Gastroesophageal sphincter (tissue), 4 donors: ENCODE results near the gene APOB. TPM values are rescaled to one million over a fixed set of nuclear protein-coding genes. Genes with fewer than 3 reads are reported as not detected.

Experiments used
- ATAC-seq: fragments of 150-250 bp; one replicate; pipeline ENCODE4 v1.9.1; 2016; ENCODE audit warnings: mild to moderate bottlenecking, moderate library complexity
- H3K27ac ChIP-seq, 4 donors: fragments of 200-600 bp; sonication (generic) in 3 of 4; 1 replicate in 3 of 4; 2 replicates in 1 of 4; pipeline ENCODE4 v1.5.1; 2016 to 2019
- H3K27me3 ChIP-seq: fragments of 200-600 bp; sonication (generic); one replicate; pipeline ENCODE4 v1.5.1; 2019
- H3K36me3 ChIP-seq, 2 donors: fragments of 200-600 bp; sonication (generic); one replicate each; pipeline ENCODE4 v1.5.1; 2019; ENCODE audit warnings: control low read depth in 1 of 2
- H3K4me1 ChIP-seq, 3 donors: fragments of 200-600 bp; sonication (generic); 1 replicate in 2 of 3; 2 replicates in 1 of 3; pipeline ENCODE4 v1.5.1; 2016 to 2019; ENCODE audit warnings: control low read depth in 2 of 3
- H3K4me3 ChIP-seq, 2 donors: fragments of 200-600 bp; sonication (generic); one replicate each; pipeline ENCODE4 v1.5.1; 2019; ENCODE audit warnings: mild to moderate bottlenecking in 1 of 2, moderate library complexity in 1 of 2
- H3K9me3 ChIP-seq, 3 donors: fragments of 200-600 bp; sonication (generic); one replicate each; pipeline ENCODE4 v1.5.1; 2017 to 2019; ENCODE audit warnings: control low read depth in 2 of 3
- EP300 ChIP-seq: sonication (generic); formaldehyde crosslinking; IDR thresholded peaks from one replicate; pipeline ENCODE4 v1.6.1; 2017; ENCODE audit warnings: antibody characterized with exemption, mild to moderate bottlenecking
- POLR2A ChIP-seq, 2 donors: fragments of 450-650 bp; IDR thresholded peaks; one replicate each; pipeline ENCODE4 v1.6.1; 2017; ENCODE audit warnings: antibody characterized with exemption in 2 of 2, mild to moderate bottlenecking in 2 of 2, moderate library complexity in 1 of 2
- POLR2AphosphoS5 ChIP-seq: sonication (generic); formaldehyde crosslinking; IDR thresholded peaks from one replicate; pipeline ENCODE4 v1.6.1; 2017; ENCODE audit warnings: antibody characterized with exemption
- WGBS, 2 donors: methylation state at CpG; one replicate each; pipeline ENCODE4 v1.1.5; 2018; ENCODE audit warnings: low coverage in 1 of 2; 5-methylcytosine and 5-hydroxymethylcytosine counted together
- total RNA-seq, 4 donors: library from RNA; depleted of rRNA; stranded (reverse); fragments of >200 nt; gene quantifications; one replicate each; pipeline ENCODE4 v1.1.0, GENCODE V29; 2016
- TF ChIP-seq, protein P1 (sequence below), 4 experiments: fragments of 200-600 bp in 2 of 4; fragments of 450-650 bp in 2 of 4; sonication (generic) in 1 of 4; IDR thresholded peaks; one replicate each; pipeline ENCODE4 v1.5.1; 2017 to 2019; ENCODE audit warnings: antibody characterized with exemption in 4 of 4, mild to moderate bottlenecking in 2 of 4, moderate library complexity in 2 of 4

APOB gene
- total RNA-seq, 4 donors from 2014 or later, result 1.2 to 7.8 (median 2.8) TPM

GRCh38 chr2:21078296-21078695 is 34.4 kb upstream of the APOB start:
- peaks cover 0 to 9% (median 0%) of the 10 kb centered on the region in 3 donors for H3K9me3 ChIP-seq
- H3K27ac ChIP-seq, result no peak overlapping the region
- H3K36me3 ChIP-seq, result no peaks in the 10 kb centered on the region
- H3K27me3 ChIP-seq, result no peaks in the 10 kb centered on the region
- 86% methylated on average over 1 of the region's 1 CpG; no CpG with 5 or more reads in 1 of the 2 donors for WGBS, 2 donors
- no peak for ATAC-seq
- TF ChIP-seq, protein P1, sequence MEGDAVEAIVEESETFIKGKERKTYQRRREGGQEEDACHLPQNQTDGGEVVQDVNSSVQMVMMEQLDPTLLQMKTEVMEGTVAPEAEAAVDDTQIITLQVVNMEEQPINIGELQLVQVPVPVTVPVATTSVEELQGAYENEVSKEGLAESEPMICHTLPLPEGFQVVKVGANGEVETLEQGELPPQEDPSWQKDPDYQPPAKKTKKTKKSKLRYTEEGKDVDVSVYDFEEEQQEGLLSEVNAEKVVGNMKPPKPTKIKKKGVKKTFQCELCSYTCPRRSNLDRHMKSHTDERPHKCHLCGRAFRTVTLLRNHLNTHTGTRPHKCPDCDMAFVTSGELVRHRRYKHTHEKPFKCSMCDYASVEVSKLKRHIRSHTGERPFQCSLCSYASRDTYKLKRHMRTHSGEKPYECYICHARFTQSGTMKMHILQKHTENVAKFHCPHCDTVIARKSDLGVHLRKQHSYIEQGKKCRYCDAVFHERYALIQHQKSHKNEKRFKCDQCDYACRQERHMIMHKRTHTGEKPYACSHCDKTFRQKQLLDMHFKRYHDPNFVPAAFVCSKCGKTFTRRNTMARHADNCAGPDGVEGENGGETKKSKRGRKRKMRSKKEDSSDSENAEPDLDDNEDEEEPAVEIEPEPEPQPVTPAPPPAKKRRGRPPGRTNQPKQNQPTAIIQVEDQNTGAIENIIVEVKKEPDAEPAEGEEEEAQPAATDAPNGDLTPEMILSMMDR (IDR thresholded peaks at IDR 0.05), result no peak
- TF ChIP-seq EP300 (no peak), POLR2AphosphoS5 (no peak), POLR2A (IDR thresholded peaks at IDR 0.05) (no peak)
- no peaks in the 10 kb centered on the region for H3K4me1 ChIP-seq
- H3K4me3 ChIP-seq, result no peak overlapping the region

- H3K9me3 ChIP-seq, result no peaks in the 10 kb centered on the region
- no peaks in the 10 kb centered on the region for H3K4me1 ChIP-seq
- WGBS, 2 donors, result 75 to 100% methylated on average over 1 to 2 of the region's 4 CpGs
- no peak overlapping the region for H3K4me3 ChIP-seq
- H3K27me3 ChIP-seq, result no peaks in the 10 kb centered on the region
- H3K36me3 ChIP-seq, result no peaks in the 10 kb centered on the region
- ATAC-seq, result no peak
- no peak overlapping the region for H3K27ac ChIP-seq
- TF ChIP-seq POLR2AphosphoS5, result no peak
- no peak for TF ChIP-seq POLR2A (IDR thresholded peaks at IDR 0.05)
- no peak for TF ChIP-seq EP300
- TF ChIP-seq, protein P1 (IDR thresholded peaks at IDR 0.05), result no peak
Observed at GRCh38 chr2:21072477-21073242, 28.8 kb upstream of the APOB start.

DNA sequence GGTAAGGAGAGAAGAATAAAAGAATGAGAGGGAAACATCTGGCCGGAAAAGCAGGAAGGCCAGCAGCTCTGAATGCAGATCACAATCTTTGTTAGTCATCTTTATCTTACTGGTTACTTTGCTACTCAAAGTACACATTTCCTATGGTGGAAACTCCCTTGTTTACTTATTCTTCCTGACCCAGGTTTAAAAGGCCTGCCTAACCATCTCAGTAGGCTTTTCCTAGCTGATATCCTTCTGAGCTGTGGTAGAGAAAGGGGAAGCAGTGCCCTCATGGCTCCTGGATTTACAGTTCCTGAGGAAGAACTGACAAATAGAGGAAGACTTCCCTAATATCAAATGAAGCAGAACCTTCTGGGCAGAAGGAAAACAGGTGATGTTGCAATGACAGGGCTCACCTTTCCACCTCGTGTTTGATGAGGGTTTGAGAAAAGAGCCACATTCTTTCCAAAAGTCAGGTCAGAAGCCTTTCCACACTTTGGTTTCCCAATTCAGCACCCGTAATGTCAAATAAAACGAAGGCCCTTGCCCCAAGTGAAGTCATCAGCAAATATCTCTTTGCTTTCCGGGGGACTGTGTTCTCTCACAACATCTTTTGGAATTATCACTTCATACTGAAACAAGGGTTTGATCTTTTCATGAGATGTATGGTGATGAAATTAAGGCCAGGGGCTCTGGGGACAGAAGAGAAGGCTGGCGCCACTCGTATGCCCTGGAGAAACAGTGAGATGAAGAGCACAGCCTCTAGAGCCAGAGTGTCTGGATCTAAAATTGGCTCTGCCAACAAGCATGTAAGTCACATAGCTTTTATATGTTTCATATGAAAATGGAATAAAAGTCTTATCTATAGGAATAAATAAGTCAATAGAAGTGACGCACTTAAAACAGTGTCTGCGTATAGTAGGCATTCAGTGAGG is 26.7 kb upstream of the APOB start:
- H3K4me3 ChIP-seq, result no peak overlapping the region
- no peaks in the 10 kb centered on the region for H3K36me3 ChIP-seq
- ATAC-seq, result no peak
- no peak for TF ChIP-seq POLR2A (IDR thresholded peaks at IDR 0.05)
- H3K27ac ChIP-seq, result no peak overlapping the region
- WGBS, 2 donors, result 81 to 86% methylated on average over 7 to 9 of the region's 9 CpGs
- no peaks in the 10 kb centered on the region for H3K9me3 ChIP-seq
- H3K27me3 ChIP-seq, result no peaks in the 10 kb centered on the region
- H3K4me1 ChIP-seq, result no peaks in the 10 kb centered on the region

- no peaks in the 10 kb centered on the region for H3K36me3 ChIP-seq
- H3K4me3 ChIP-seq, result no peak overlapping the region
- TF ChIP-seq, protein P1 (IDR thresholded peaks at IDR 0.05), result no peak
- TF ChIP-seq POLR2AphosphoS5, result no peak
- TF ChIP-seq POLR2A (IDR thresholded peaks at IDR 0.05), result no peak
- no peak for TF ChIP-seq EP300
- 29 to 64% methylated on average over 2 of the region's 2 CpGs for WGBS, 2 donors
- H3K4me1 ChIP-seq, result no peaks in the 10 kb centered on the region
- H3K27ac ChIP-seq, result no peak overlapping the region
- no peaks in the 10 kb centered on the region for H3K27me3 ChIP-seq
- ATAC-seq, result no peak
- no peaks in the 10 kb centered on the region for H3K9me3 ChIP-seq
Observed at GRCh38 chr2:21069746-21070340, 26.0 kb upstream of the APOB start.

DNA sequence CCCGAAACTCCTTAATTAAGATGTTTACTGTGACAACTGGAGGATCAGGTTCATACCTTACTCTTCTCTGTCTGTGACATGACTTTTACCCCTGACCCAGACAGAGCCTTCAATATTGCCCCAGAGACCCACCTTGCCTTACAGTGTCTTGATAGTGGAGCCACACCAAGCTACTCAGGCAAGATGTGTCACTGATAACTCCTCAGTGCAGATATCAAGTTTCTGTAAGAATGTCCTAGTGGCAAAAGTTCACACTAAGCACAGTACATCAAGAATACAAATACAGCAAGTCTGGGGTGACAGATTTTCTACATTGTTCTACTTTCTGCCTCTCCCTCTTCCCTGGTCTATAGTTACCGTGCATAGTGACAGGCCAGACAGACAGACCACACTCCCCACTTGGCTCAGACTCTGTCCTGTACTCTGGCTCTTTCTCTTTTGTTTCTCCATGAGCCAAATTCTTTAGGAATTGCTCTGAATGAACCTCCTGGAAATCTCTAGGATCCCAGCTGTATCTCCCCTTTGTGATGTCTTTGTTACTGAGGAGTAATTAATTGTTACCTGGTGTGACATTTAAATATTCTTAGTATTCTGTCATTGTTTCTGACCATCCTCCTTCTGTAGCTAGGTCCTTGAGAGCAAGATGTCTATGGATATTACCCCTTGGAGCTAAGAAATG is 24.1 kb upstream of the APOB start:
- no peaks in the 10 kb centered on the region for H3K4me1 ChIP-seq
- no peaks in the 10 kb centered on the region for H3K9me3 ChIP-seq
- no peaks in the 10 kb centered on the region for H3K27me3 ChIP-seq
- no peak overlapping the region for H3K4me3 ChIP-seq
- 47 to 60% methylated on average over 2 of the region's 2 CpGs for WGBS, 2 donors
- TF ChIP-seq POLR2A (IDR thresholded peaks at IDR 0.05) (no peak), EP300 (no peak), POLR2AphosphoS5 (no peak)
- TF ChIP-seq, protein P1 (IDR thresholded peaks at IDR 0.05), result no peak
- H3K27ac ChIP-seq, result no peak overlapping the region
- no peak for ATAC-seq
- H3K36me3 ChIP-seq, result no peaks in the 10 kb centered on the region
